Measurements from ENCODE around the gene ALS2CL.

GRCh38 chr3:46719735-46720271 is 26.3 kb upstream of the ALS2CL start:
- no peak for TF ChIP-seq CTCF (IDR thresholded peaks at IDR 0.05; ENCODE audit: borderline replicate concordance, extremely low read depth, low read length, poor library complexity, severe bottlenecking)
- TF ChIP-seq EZH2 (IDR thresholded peaks at IDR 0.05; ENCODE audit: borderline replicate concordance, low read depth, low read length, severe bottlenecking), result no peak
